Esophagus muscularis mucosa (tissue), 4 donors: ENCODE results near the gene SERPINB12. TPM values are rescaled to one million over a fixed set of nuclear protein-coding genes. Genes with fewer than 3 reads are reported as not detected.

ENCODE experiments used
- DNase-seq: peaks from one replicate; pipeline ENCODE4 v3.0.0-alpha.2; 2017; ENCODE audit errors: extremely low spot score
- H3K27ac ChIP-seq, 4 donors: fragments of 200-600 bp; sonication (generic); replicated peaks in 1 of 4; 1 replicate in 3 of 4; 2 replicates in 1 of 4; pipeline ENCODE4 v1.5.1; 2016 to 2019; ENCODE audit warnings: mild to moderate bottlenecking in 1 of 4
- H3K27me3 ChIP-seq, 4 donors: fragments of 200-600 bp; sonication (generic); one replicate each; pipeline versions ENCODE4 v1.5.1 to v1.6.0; 2016 to 2019
- H3K36me3 ChIP-seq, 4 donors: fragments of 200-600 bp; sonication (generic); one replicate each; pipeline ENCODE4 v1.5.1; 2016 to 2019
- H3K4me1 ChIP-seq, 4 donors: fragments of 200-600 bp; sonication (generic); one replicate each; pipeline ENCODE4 v1.5.1; 2016 to 2019
- H3K4me3 ChIP-seq, 4 donors: fragments of 200-600 bp; sonication (generic); 1 replicate in 2 of 4; 2 replicates in 2 of 4; pipeline ENCODE4 v1.5.1; 2016 to 2019; ENCODE audit warnings: mild to moderate bottlenecking in 4 of 4, moderate library complexity in 1 of 4
- H3K9me3 ChIP-seq, 4 donors: fragments of 200-600 bp; sonication (generic); 1 replicate in 3 of 4; 2 replicates in 1 of 4; pipeline ENCODE4 v1.5.1; 2016 to 2019
- CTCF ChIP-seq, 3 experiments: fragments of 200-600 bp in 2 of 3; fragments of 450-650 bp in 1 of 3; sonication (generic) in 2 of 3; IDR thresholded peaks; one replicate each; pipeline ENCODE4 v1.5.1; 2017 to 2019; ENCODE audit warnings: antibody characterized with exemption in 3 of 3, mild to moderate bottlenecking in 2 of 3, moderate library complexity in 1 of 3
- EP300 ChIP-seq: sonication (generic); formaldehyde crosslinking; IDR thresholded peaks from one replicate; pipeline ENCODE4 v1.6.1; 2017; ENCODE audit warnings: antibody characterized with exemption
- POLR2A ChIP-seq: fragments of 450-650 bp; IDR thresholded peaks from one replicate; pipeline ENCODE4 v1.6.1; 2017; ENCODE audit warnings: antibody characterized with exemption, moderate library complexity, mild to moderate bottlenecking, low read depth
- POLR2AphosphoS5 ChIP-seq, 2 donors: sonication (generic); formaldehyde crosslinking; IDR thresholded peaks; one replicate each; pipeline ENCODE4 v1.6.1; 2017; ENCODE audit warnings: antibody characterized with exemption in 2 of 2
- WGBS: methylation state at CpG from one replicate; pipeline ENCODE4 v1.1.5; 2018; 5-methylcytosine and 5-hydroxymethylcytosine counted together
- intact Hi-C: fragments of 100-400 bp; cut with DNase I; formaldehyde crosslinking; loops from one replicate; pipeline ENCODE4 v1.15.1; 2023
- total RNA-seq, 4 donors: library from RNA; depleted of rRNA; stranded (reverse); fragments of >200 nt; gene quantifications; one replicate each; pipeline versions ENCODE4 v1.1.0 to v1.2.1, GENCODE V29; 2016

The SERPINB12 gene
- total RNA-seq, 4 donors from 2014 or later, result not detected

GRCh38 chr18:63596964-63597363 lies 54.8 kb downstream of the SERPINB12 start:
- Histone ChIP-seq H3K27ac (no peak overlapping the region), H3K4me1 (no peaks in the 10 kb centered on the region), H3K4me3 (no peak overlapping the region), H3K9me3 (no peaks in the 10 kb centered on the region), H3K36me3 (no peaks in the 10 kb centered on the region), H3K27me3 (no peaks in the 10 kb centered on the region)
- TF ChIP-seq CTCF (IDR thresholded peaks at IDR 0.05), result no peak
- TF ChIP-seq EP300, result no peak
- TF ChIP-seq POLR2A, result no peak
- TF ChIP-seq POLR2AphosphoS5 (IDR thresholded peaks at IDR 0.05), result no peak
- DNase-seq, result no peak
- intact Hi-C loops, result no loop called here
- 85% methylated on average over 14 of the region's 14 CpGs for WGBS

DNA sequence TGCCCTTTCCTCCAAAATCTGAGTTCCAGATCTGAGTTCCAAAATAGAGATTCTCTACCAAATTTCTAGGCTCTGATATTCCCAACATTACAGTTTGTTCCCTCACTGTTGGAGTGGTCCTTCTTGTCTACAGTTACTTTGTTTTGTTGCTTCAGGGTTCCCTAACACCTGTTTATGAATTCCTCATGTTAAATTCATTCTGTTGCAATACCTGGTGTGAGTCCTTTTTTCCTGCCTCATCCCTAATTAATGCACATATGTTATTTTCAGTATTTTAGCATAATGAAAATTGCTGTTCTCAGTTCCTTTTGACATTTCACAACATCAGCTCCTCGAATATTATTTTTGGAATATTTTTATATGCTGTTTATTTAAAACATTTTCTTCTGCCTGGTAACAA lies 61.2 kb downstream of the SERPINB12 start:
- no peak overlapping the region for H3K4me3 ChIP-seq
- WGBS, result 73% methylated on average over 1 of the region's 1 CpG
- intact Hi-C loops, result no loop called here
- TF ChIP-seq EP300 (no peak), POLR2AphosphoS5 (IDR thresholded peaks at IDR 0.05) (no peak), POLR2A (no peak)
- no peaks in the 10 kb centered on the region for H3K36me3 ChIP-seq
- H3K4me1 ChIP-seq, result no peaks in the 10 kb centered on the region
- no peaks in the 10 kb centered on the region for H3K27me3 ChIP-seq
- H3K9me3 ChIP-seq, result no peaks in the 10 kb centered on the region
- no peak for DNase-seq
- no peak overlapping the region for H3K27ac ChIP-seq

DNA sequence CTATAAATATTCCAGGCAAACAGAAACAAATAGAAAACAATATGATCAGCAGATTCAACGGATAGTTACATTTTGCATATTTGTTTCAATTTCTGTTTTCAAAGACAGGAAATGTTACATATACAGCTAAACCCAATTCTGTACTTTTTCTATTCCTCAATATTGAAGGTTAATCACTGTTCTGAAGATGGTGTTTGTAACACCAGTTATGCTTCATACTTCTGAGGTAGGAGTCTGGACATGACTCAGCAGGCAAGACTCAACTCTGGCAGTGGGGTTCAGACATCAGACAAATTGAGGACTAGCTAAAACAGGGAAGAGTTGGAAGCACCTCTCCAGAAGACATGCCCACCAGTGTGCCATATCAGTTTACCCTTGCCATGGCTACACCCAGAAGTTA lies 61.6 kb downstream of the SERPINB12 start:
- WGBS, result 40% methylated on average over 1 of the region's 1 CpG
- intact Hi-C loops, result no loop called here
- H3K4me1 ChIP-seq, result no peaks in the 10 kb centered on the region
- no peak overlapping the region for H3K27ac ChIP-seq
- TF ChIP-seq CTCF (IDR thresholded peaks at IDR 0.05) (no peak), EP300 (no peak), POLR2AphosphoS5 (IDR thresholded peaks at IDR 0.05) (no peak), POLR2A (no peak)
- no peaks in the 10 kb centered on the region for H3K36me3 ChIP-seq
- no peaks in the 10 kb centered on the region for H3K27me3 ChIP-seq
- no peaks in the 10 kb centered on the region for H3K9me3 ChIP-seq
- no peak for DNase-seq
- no peak overlapping the region for H3K4me3 ChIP-seq

- no peak for DNase-seq
- Histone ChIP-seq H3K27ac (no peak overlapping the region), H3K4me3 (no peak overlapping the region), H3K4me1 (no peaks in the 10 kb centered on the region), H3K36me3 (no peaks in the 10 kb centered on the region), H3K27me3 (no peaks in the 10 kb centered on the region), H3K9me3 (no peaks in the 10 kb centered on the region)
- TF ChIP-seq POLR2AphosphoS5 (IDR thresholded peaks at IDR 0.05) (no peak), EP300 (no peak), POLR2A (no peak), CTCF (IDR thresholded peaks at IDR 0.05) (no peak)
- intact Hi-C loops, result no loop called here
- WGBS, result 86% methylated on average over 4 of the region's 4 CpGs
Measured at GRCh38 chr18:63604791-63605567, 62.8 kb downstream of the SERPINB12 start.

GRCh38 chr18:63606526-63606925 lies 64.4 kb downstream of the SERPINB12 start:
- no peak for TF ChIP-seq EP300
- no peak for TF ChIP-seq CTCF (IDR thresholded peaks at IDR 0.05)
- TF ChIP-seq POLR2A, result no peak
- TF ChIP-seq POLR2AphosphoS5 (IDR thresholded peaks at IDR 0.05), result no peak
- no peaks in the 10 kb centered on the region for H3K4me1 ChIP-seq
- WGBS, result 70% methylated on average over 3 of the region's 3 CpGs
- H3K36me3 ChIP-seq, result no peaks in the 10 kb centered on the region
- no peak overlapping the region for H3K27ac ChIP-seq
- no peaks in the 10 kb centered on the region for H3K9me3 ChIP-seq
- no peaks in the 10 kb centered on the region for H3K27me3 ChIP-seq
- DNase-seq, result no peak
- intact Hi-C loops, result no loop called here
- no peak overlapping the region for H3K4me3 ChIP-seq
